HG03039 (cell line): ENCODE data around the gene WIPF2.

ENCODE experiments used
- ATAC-seq: cut with Tn5 transposase; IDR thresholded peaks from one replicate; pipeline ENCODE4 v1.9.1; 2021; ENCODE audit warnings: mild to moderate bottlenecking, moderate library complexity; ENCODE audit not compliant: unreplicated experiment

The WIPF2 gene, protein sequence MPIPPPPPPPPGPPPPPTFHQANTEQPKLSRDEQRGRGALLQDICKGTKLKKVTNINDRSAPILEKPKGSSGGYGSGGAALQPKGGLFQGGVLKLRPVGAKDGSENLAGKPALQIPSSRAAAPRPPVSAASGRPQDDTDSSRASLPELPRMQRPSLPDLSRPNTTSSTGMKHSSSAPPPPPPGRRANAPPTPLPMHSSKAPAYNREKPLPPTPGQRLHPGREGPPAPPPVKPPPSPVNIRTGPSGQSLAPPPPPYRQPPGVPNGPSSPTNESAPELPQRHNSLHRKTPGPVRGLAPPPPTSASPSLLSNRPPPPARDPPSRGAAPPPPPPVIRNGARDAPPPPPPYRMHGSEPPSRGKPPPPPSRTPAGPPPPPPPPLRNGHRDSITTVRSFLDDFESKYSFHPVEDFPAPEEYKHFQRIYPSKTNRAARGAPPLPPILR

DNA sequence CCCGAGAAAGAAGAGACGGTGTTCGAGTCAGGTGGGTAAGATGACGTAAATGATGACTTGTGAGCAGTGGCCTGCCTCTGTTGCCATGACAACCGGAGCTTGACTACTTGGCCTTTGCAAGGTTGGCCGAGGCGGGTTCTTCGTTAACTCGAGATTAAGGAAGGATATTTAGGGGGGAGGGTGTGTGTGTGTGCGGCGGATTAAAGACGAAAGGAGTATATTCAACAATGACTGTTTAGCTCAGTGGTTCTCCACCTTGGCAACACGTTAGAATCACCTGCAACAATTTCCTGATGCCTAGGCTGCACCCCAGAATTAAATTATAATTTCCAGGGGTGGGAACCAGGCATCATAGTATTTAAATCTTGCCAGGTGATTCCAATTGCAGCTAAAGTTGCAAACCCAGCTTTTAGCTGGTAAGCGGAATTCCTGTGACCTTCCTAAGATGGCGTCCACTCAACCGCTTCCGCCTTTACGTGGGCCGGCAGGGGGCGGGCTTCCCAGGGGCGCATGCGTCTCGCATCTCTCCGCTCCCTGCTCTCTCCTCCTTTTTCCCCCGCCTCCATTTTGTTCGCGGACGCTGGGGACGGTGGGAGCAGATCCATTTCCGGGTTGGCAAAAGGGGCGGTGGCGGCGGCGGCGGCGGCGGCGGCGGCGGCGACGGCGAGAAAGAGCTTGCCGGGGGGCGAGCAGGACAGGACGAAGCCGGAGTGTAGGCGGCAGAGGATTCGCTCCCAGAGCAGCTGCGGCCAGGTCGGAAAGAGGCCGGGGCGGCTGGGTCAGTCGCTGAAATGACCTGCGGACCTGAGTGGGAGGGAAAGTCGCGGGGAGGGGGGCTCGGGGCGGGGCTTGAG lies at the start of gene WIPF2:
Gene WIPF2, plus strand, starts transcription at position 565 of the 854 bp plus-strand sequence. CDS start 37,156 bp downstream, outside the sequence.
- ATAC-seq: peak; percentile 91

DNA sequence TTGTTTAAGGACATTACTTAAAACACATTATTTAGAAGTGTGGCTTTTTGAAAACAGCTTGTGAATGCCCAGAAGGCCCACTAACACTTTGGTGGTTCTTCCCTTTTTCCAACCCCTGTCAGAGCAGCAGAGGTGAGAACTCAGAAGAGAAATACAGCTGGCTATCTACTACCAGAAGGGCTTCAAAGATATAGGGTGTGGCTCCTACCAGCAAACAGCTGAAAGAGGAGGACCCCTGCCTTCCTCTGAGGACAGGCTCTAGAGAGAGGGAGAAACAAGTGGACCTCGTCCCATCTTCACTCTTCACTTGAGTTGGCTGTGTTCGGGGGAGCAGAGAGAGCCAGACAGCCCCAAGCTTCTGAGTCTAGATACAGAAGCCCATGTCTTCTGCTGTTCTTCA lies 48.8 kb upstream of the WIPF2 start:
- no peak for ATAC-seq

DNA sequence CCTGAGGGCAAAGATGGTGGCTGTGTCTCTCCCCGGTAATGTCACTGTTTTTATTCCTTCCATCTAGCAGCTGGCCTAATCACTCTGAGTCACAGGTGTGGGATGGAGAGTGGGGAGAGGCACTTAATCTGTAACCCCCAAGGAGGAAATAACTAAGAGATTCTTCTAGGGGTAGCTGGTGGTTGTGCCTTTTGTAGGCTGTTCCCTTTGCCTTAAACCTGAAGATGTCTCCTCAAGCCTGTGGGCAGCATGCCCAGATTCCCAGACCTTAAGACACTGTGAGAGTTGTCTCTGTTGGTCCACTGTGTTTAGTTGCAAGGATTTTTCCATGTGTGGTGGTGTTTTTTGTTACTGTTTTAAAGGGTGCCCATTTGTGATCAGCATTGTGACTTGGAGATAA lies 47.4 kb upstream of the WIPF2 start:
- ATAC-seq: no peak

DNA sequence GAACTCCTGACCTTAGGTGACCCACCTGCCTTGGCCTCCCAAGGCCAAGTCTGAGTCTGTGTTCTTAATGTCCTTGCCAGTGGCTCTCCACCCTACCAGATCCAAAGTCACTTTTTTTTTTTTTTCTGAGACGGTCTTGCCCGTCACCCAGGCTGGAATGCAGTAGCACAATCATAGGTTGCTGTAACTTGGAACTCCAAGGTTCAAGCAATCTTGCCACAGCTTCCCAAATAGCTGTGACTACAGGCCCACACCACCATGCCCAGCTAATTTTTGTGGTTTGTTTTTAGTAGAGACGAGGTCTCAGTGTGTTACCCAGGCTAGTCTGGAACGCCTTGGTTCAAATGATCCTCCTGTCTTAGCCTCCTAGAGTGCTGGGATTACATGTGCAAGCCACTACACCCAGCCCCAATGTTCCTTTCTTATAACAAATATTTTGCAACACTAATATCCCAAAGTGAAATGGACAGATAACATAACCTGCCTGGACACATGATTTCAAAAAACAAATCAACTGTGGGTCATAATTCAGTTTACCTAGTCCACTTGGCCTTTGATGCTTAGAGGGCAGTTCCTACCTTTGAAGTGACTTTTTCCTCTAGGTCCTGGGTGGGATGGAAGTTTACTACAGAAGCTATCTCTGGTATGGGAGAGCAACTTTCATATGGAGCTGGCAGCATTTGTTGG lies 45.9 kb upstream of the WIPF2 start:
- no peak for ATAC-seq

DNA sequence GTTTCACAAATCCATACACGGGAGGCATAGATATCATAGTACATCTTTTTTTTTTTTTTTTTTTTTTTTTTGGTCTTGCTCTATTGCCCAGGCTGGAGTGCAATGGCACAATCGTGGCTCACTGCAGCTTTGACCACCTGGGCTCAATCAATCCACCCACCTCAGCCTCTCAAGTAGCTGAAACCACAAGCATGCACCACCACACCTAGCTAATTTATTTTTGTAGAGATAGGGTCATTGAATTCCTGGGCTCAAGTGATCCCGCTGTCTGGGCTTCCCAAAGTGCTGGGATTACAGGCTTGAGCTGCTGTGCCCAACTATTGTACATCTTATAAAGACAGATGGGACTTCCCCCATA lies 45.3 kb upstream of the WIPF2 start:
- no peak for ATAC-seq

DNA sequence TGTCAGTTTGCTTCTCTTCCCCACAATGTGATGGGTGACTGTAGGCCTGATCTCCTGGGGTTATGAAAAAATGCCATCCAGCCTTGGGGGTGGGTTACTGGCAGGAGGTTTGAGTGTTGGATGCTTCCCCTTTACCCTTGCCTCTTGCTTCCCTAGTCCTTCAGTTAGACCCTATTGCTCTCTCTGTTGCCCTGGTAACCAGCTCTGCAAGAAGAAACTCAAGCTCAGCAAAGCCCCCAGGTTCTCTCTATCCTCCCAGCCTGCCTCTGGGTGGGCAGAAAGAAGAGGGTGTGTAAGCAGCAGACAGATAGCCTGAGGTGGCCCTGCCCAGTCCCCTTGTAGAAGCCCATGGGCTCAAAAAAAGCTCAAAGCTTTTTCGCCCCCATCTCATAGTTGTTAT lies 44.6 kb upstream of the WIPF2 start:
- ATAC-seq: no peak

DNA sequence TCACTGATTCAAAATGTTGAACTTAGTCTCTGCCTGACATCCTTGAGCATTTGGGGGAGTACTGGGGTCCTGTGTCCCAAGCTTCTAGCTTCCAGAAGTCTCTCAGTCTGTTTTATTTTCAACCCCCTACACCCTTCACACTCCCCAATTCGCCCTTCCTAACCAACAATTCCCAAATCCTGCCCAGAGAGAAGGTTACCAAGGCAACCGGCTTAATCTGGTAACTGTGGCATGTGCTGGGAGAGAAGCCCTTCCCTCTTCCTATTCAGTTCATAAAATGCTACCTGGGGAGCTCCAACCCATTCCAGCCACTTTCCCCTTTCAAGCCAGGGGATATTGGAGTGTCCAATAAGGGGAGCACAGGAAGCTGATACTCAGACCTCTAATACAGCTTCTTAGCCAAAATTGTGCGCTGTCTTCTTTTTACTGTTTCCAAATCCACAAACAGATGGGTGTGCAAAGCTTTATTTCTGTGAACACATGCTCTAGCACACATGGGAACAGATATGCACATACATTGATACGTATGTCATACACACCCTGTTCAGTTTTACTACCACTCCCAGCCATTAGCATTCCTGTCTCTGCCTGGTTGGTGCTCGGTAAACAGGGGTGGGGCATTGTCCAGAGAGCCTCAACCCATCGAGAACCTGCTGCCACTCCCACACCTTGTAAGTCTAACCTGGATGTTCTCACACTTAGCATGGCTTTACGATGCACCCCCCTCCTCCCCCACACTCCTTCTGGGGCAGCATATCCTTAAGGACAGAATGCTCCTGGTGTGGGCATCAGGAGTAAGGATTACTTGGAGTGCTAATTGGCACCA lies 43.0 kb upstream of the WIPF2 start:
- ATAC-seq: no peak

DNA sequence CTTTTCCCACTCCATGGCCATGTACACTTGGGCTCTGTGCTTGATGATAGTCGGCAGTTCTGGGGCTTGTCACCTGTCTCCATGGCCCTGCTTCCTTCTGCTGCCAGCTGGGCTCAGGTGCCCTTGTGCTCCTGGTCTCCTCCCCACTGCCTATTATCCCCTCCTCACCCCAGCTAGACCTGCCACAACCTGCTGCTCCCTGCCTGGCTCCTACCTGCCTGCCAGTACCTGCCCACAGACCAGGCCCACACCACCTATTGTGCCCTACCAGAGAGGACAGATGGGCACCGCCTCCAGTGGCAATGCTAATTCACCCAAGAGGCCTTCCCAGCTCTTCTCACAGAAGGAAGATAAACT lies 42.4 kb upstream of the WIPF2 start:
- ATAC-seq: no peak

DNA sequence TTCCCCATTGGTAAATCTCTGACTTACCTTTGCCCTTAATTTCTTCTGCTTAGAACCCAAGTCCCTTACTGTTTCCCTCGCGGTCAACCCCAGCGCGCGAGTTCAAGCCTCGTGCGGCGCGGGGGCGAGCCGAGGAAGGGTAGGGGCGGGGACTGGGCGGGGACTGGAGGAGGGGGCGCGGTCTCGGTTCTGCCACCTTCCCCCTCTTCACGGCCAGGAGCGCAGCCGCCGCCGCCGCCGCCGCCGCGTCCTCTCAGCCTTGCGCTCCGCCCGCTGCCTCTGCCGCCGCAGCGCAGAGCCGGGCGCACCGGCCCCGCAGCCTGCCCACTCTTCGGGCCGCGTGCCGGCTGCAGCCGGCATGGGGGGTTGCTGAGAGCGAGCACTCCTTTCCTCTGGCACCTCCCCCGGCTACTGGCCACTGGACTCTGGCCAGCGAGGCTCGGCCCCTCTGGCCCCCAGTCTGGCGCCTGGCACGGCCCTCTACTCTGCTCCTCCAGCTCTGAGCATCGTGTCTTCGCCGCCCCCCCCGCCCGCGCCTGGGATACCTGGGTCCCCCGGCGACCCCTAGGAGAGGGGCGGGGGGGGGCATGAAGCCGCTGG lies 41.7 kb upstream of the WIPF2 start, which contains the start of gene RAPGEFL1:
Gene RAPGEFL1, plus strand, starts transcription at position 196 of the 600 bp plus-strand sequence. Its CDS starts 392 bp downstream, at position 588.
- peak; percentile 55 for ATAC-seq

DNA sequence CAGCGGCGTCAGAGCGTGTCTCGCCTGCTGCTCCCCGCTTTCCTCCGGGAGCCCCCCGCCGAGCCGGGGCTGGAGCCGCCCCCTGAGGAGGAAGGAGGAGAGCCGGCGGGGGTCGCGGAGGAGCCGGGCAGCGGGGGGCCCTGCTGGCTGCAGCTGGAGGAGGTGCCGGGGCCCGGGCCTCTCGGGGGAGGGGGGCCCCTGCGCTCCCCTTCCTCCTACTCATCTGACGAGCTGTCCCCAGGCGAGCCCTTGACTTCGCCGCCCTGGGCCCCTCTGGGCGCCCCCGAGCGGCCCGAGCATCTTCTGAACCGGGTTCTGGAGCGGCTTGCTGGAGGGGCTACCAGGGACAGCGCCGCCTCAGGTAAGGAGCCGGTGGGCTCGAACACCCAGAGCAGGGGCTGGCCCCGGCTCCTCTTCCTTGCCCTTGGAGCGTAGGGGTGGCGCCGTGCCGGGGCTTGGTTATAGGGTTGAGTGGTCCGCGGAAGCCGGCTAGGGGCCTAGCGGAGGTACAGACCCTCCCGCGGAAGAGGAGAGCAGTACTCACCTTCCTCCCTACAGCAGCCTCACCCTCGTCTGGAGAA lies 41.0 kb upstream of the WIPF2 start:
- ATAC-seq: no peak

DNA sequence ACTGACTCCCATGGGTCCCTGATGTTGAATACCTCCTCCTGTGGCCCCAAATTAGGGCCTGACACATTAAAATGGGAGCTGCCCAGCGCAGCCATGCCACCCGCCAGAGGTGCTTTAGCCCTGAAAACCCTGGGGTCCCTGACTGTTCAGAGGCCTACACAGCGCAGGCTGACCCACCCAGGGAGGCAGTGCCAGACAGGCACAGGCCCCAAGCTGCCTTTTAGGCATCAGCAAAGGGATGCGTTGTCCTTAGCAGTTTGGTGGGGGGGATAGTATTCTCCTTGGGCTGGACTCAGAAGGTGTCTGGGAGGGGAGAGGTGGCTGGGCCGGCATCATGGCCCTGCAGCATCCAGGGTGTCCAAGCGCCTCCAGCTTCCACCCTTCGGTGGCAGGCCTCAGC lies 40.4 kb upstream of the WIPF2 start:
- ATAC-seq: no peak

DNA sequence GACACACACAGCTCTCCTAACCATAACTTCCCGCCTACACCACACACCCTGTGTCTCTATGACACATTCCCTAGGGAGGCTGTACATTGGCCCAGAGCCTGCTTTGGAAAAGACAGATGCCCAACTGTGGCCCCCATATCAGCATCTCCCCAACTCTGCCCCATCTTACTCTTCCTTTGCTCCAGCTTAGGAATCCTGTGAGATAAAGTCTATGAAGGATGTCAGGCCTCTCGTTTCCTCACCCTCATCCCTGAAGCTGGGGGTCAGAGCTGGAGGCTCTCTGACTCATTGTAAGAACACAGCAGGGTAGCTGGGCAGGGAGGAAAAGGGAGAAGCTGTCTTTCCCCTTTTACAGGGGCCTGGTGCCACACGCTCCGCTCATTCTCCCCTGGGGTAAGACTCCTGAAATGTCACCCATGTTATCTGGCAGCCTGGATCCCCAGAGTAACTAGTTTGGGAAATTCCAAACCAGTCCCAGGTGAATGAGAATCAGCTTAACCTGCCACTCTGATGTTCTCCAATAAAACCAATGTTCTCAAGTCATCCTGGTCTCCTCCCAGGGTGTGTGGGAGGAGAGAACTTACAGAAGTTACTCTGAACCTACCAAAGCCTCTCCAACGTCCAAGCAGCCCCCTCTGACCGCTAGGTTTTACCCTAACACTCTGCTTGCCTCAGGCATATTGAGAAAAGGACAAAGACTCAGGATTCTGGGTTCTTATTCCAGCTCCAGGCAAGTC lies 39.0 kb upstream of the WIPF2 start:
- no peak for ATAC-seq

DNA sequence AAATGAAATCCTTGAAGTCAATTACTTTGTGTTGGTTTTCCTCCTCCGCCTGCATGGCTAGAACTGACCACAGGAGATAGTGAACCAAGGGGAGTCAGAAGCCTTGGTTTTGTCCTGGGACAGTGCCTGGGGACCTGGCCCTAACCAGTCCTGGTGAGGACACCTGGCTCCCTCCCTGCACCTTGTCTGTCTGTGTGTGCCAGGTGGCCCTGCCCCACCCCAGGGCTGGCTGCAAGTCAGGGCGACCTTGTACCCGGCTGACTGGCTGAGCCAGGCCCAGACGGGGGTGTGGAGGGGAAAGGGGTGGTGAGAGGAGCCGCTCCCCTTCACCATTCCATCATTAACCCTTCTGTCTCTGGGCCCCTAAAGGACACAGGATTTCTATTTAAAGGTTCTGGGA lies 38.4 kb upstream of the WIPF2 start:
- ATAC-seq: no peak

DNA sequence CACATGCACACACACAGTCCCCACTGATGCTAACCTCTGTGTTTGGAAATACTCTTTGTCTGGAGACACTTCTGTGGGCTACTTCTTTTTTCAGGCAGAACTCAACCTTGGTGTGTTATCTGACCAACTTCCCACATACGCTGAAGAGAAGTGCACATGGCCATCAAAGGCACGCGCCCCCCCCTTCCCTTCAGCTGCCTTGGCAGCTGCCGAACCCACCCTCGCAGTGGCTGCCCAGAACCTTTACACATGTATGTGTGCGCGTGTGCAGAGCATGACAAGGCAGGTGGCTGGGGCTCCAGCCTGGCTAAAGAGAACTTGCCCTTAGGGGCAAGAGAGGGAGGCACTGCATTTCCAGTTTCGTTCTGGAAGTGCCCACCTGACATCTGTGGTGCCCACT lies 37.9 kb upstream of the WIPF2 start:
- ATAC-seq: no peak

DNA sequence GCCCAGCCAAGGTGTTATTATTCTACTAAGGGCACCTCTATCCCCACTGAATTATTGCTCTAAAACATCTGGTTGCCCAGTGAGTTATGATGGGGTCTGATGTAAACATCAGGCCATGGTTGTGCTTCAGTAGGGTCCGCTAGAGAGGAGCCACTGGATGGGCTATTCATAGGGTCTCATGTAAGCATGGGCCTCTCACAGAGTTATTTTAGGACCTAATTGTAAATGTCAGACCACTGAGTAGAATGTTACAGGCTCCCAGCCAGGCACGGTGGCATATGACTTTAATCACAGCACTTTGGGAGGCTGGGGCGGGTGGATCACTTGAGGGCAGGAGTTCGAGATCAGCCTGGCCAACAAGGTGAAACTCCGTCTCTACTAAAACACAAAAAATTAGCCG lies 36.5 kb upstream of the WIPF2 start:
- ATAC-seq: no peak

DNA sequence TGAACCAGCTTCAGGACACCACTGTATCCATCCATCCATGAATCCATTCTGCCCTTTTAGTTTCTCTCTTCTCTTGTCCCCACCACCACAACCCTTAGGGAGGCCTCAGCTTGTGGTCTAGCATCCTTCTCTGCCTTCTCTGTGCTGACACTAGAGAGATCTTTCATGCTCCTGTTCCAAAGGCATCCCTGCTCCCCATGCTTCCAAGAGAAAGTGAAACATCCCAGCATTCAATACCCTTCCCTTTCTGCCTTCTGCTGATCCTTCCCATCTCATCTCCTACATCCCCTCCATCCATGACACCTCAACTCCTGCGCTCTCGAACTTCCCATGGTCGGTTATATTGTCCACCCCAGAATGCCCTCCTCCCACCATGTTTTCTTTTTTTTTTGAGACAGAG lies 31.9 kb upstream of the WIPF2 start:
- no peak for ATAC-seq

DNA sequence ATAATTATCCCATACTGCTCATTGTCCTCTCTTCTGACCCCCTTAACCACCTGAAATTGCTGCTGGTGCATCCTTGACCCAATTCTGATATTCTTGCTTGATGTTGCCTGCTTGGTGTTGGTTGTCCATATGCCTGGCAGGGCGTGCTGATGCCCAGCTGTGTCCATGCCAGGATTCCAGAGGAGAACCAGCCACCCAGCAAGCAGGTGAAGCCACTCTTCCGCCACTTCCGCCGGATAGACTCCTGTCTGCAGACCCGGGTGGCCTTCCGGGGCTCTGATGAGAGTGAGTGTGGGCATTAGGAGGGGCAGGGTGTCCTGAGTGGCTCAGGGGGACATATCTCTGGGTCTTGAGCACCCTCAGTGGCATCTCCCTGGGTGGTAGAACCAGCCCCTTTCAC lies 30.4 kb upstream of the WIPF2 start:
- ATAC-seq: no peak

DNA sequence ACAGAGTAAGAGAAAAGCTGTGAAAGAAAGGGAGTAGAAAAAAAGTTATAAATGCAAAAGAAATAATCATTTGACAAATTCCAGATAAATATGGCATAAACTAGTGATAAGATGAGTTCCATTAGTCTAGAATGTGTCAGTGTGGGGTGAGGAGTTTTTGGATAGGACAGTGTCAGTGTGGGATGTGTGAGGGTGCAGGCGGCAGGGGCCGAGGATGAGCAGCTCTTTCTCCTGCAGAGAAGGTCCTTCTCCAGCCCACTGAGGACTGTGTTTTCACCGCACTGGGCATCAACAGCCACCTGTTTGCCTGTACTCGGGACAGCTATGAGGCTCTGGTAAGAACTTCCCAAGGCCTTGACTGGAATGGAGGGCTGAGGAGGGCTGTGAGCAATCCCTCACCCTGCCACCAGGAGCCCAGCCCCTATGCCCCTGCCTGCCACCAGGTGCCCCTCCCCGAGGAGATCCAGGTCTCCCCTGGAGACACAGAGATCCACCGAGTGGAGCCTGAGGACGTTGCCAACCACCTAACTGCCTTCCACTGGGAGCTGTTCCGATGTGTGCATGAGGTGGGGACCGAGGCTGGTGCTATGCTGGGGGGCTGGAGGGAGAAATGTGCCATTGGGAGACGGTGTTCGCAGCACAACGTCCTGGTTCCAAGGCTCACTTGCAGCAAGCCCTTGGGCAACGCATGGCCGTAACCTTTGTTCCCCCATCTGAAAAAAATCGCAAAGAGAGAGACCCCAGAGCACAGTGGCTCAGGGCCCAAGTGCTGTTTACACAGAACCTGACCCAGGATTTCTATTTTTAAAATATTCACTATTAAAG lies 28.7 kb upstream of the WIPF2 start:
- no peak for ATAC-seq
